Glutamatergic neuron (in vitro differentiated cells): ENCODE results near the gene ELMO1. TPM values are rescaled to one million over a fixed set of nuclear protein-coding genes. Genes with fewer than 3 reads are reported as not detected.

Experiments used
- DNase-seq: peaks from one replicate; pipeline ENCODE4 v3.0.0; 2022
- H3K27ac Mint-ChIP-seq: one replicate; pipeline ENCODE4 v1.8.0; 2020; ENCODE audit warnings: mild to moderate bottlenecking, mixed read lengths, inconsistent platforms; ENCODE audit not compliant: unreplicated experiment
- H3K27me3 Mint-ChIP-seq: one replicate; pipeline ENCODE4 v1.8.0; 2020; ENCODE audit warnings: mild to moderate bottlenecking, moderate library complexity, mixed read lengths, inconsistent platforms; ENCODE audit not compliant: unreplicated experiment
- H3K36me3 Mint-ChIP-seq: one replicate; pipeline ENCODE4 v1.8.0; 2020; ENCODE audit warnings: mild to moderate bottlenecking, mixed read lengths, inconsistent platforms; ENCODE audit not compliant: unreplicated experiment
- H3K4me1 Mint-ChIP-seq: one replicate; pipeline ENCODE4 v1.8.0; 2020; ENCODE audit warnings: mild to moderate bottlenecking, low read depth, mixed read lengths, inconsistent platforms; ENCODE audit not compliant: unreplicated experiment
- H3K4me3 Mint-ChIP-seq: one replicate; pipeline ENCODE4 v1.8.0; 2020; ENCODE audit warnings: mild to moderate bottlenecking, mixed read lengths, inconsistent platforms; ENCODE audit not compliant: unreplicated experiment
- H3K9me3 Mint-ChIP-seq: one replicate; pipeline ENCODE4 v1.8.0; 2020; ENCODE audit warnings: mild to moderate bottlenecking, moderate library complexity, mixed read lengths, inconsistent platforms; ENCODE audit not compliant: unreplicated experiment
- total RNA-seq: library from RNA; stranded (reverse); fragmentation: NEBNext Ultra II Directional; extraction: Animal tissue kit (Norgen Biotek cat#: 25700); gene quantifications from one replicate; pipeline ENCODE4 v1.2.1, GENCODE V29; 2021; ENCODE audit not compliant: unreplicated experiment
- TF ChIP-seq, protein P1 (sequence below): fragments of 200-600 bp; sonication (generic); IDR thresholded peaks from one replicate; pipeline ENCODE4 v1.5.0; 2021; ENCODE audit not compliant: partially characterized antibody, unreplicated experiment

Gene ELMO1
- total RNA-seq, 1 donor from 2014 or later: 5.5 TPM

DNA sequence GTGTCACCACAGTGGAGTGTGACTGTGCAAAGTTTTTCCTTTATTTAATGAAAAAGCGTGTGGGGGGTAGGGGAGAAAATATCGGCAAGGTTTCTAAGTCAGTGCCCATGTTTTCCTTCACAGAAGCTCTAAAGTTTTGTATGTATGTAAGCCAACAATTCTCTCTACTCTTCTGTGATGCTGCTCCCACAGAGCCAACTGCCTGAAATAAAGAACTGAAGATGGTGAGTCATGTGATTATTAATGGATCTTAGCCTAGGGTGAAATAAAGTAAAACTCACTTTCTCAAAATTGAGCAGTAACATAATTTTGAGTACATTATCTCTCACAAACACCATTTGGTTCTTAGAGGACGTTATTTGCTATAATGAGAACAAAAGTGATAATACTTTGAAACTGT lies 143.7 kb downstream of the ELMO1 start:
- Mint-ChIP-seq H3K4me1 (no peaks in the 10 kb centered on the region), H3K4me3 (no peak overlapping the region), H3K27ac (no peak overlapping the region), H3K27me3 (no peaks in the 10 kb centered on the region), H3K9me3 (no peaks in the 10 kb centered on the region), H3K36me3 (no peaks in the 10 kb centered on the region)
- DNase-seq: no peak
- TF ChIP-seq, protein P1, sequence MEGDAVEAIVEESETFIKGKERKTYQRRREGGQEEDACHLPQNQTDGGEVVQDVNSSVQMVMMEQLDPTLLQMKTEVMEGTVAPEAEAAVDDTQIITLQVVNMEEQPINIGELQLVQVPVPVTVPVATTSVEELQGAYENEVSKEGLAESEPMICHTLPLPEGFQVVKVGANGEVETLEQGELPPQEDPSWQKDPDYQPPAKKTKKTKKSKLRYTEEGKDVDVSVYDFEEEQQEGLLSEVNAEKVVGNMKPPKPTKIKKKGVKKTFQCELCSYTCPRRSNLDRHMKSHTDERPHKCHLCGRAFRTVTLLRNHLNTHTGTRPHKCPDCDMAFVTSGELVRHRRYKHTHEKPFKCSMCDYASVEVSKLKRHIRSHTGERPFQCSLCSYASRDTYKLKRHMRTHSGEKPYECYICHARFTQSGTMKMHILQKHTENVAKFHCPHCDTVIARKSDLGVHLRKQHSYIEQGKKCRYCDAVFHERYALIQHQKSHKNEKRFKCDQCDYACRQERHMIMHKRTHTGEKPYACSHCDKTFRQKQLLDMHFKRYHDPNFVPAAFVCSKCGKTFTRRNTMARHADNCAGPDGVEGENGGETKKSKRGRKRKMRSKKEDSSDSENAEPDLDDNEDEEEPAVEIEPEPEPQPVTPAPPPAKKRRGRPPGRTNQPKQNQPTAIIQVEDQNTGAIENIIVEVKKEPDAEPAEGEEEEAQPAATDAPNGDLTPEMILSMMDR: no peak

GRCh38 chr7:37297546-37297945 lies 151.1 kb downstream of the ELMO1 start:
- Mint-ChIP-seq H3K9me3 (no peaks in the 10 kb centered on the region), H3K36me3 (no peaks in the 10 kb centered on the region), H3K4me1 (no peaks in the 10 kb centered on the region), H3K4me3 (no peak overlapping the region), H3K27ac (no peak overlapping the region), H3K27me3 (no peaks in the 10 kb centered on the region)
- TF ChIP-seq, protein P1: no peak
- DNase-seq: no peak

GRCh38 chr7:37295401-37295800 lies 153.3 kb downstream of the ELMO1 start:
- H3K9me3 Mint-ChIP-seq: peaks cover 5% of the 10 kb centered on the region
- H3K27me3 Mint-ChIP-seq: no peaks in the 10 kb centered on the region
- H3K4me3 Mint-ChIP-seq: no peak overlapping the region
- no peaks in the 10 kb centered on the region for H3K36me3 Mint-ChIP-seq
- TF ChIP-seq, protein P1: no peak
- no peak overlapping the region for H3K27ac Mint-ChIP-seq
- DNase-seq: no peak
- H3K4me1 Mint-ChIP-seq: peaks cover 4% of the 10 kb centered on the region

DNA sequence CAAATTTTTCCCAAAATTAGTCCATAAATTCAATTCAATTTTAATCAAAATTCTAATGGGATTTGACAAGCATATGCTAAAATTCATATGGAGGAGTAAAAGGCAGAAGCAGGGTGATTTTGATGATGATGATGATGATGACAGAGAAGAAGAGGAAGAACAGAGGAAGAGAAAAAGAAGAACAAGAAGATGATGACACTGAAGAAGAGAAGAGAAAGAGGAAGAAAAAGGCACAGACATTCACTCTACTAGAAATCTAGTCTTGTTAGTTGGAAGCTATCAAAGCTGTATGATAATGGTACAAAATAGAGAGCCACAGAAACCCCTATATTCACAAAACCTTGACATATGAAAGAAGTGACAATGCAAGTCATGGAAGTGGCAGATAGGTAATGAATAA lies 157.9 kb downstream of the ELMO1 start:
- DNase-seq: no peak
- Mint-ChIP-seq H3K27ac (no peak overlapping the region), H3K27me3 (peaks cover 8% of the 10 kb centered on the region), H3K4me1 (peaks cover 23% of the 10 kb centered on the region), H3K9me3 (peaks cover 14% of the 10 kb centered on the region), H3K4me3 (no peak overlapping the region), H3K36me3 (no peaks in the 10 kb centered on the region)
- TF ChIP-seq, protein P1: no peak

DNA sequence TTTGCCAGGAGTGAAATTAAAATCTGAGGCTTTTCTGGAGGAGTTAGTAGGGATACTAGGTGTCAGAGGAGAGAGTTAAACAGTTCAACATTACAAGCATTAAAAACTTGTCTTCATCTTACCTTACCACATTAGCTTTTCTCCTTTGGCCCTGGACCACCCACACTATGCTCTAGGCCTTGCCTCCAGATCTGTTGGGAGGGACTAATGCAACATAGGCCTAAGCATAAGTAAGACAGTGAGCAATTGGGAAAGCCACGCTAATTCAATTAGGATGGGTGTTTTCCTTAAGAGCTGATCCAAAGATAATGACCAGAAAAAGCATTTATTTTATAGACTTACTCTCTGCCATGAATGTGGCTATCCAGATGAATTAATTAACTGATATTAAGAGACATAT lies 158.9 kb downstream of the ELMO1 start:
- DNase-seq: no peak
- Mint-ChIP-seq H3K4me1 (peaks cover 28% of the 10 kb centered on the region), H3K27ac (peak overlapping the region; percentile 97), H3K36me3 (no peaks in the 10 kb centered on the region), H3K4me3 (peak overlapping the region; percentile 64), H3K27me3 (peaks cover 8% of the 10 kb centered on the region), H3K9me3 (peaks cover 14% of the 10 kb centered on the region)
- TF ChIP-seq, protein P1: no peak
